NCI-H2029 (cell line): ENCODE measurements around the gene SACM1L.
"Not testable (repeated sequence)": the region's sequence is repeated elsewhere in the genome, so short reads cannot be mapped to it uniquely, and the experiment has no call there.

Source experiments
- DNase-seq: peaks from one replicate; lab custom pipeline; 2025; lab: John Stamatoyannopoulos, UW

Gene SACM1L

GRCh38 chr3:45667569-45667934 is 21.6 kb upstream of the SACM1L start:
- no peak for DNase-seq

- no peak for DNase-seq
These were observed 18.8 kb upstream of the SACM1L start for GRCh38 chr3:45670436-45670835.

- DNase-seq: no peak
These were observed 18.2 kb upstream of the SACM1L start for GRCh38 chr3:45670991-45671390.

- DNase-seq: no peak
These were observed 15.9 kb upstream of the SACM1L start for GRCh38 chr3:45673273-45673672.

- DNase-seq: no peak
These were observed 12.7 kb upstream of the SACM1L start for GRCh38 chr3:45676325-45677032.

GRCh38 chr3:45677033-45677446 is 12.2 kb upstream of the SACM1L start:
- no peak for DNase-seq

GRCh38 chr3:45677841-45678240 is 11.4 kb upstream of the SACM1L start:
- DNase-seq: no peak

- no peak for DNase-seq
These were observed 9.4 kb upstream of the SACM1L start for GRCh38 chr3:45679805-45680204.

- no peak for DNase-seq
These were observed 8.0 kb upstream of the SACM1L start for GRCh38 chr3:45681221-45681620.

- DNase-seq: no peak
These were observed 7.3 kb upstream of the SACM1L start for GRCh38 chr3:45681846-45682245.

GRCh38 chr3:45682311-45682710 is 6.9 kb upstream of the SACM1L start:
- DNase-seq: no peak

- DNase-seq: peak; percentile 9
These were observed 6.4 kb upstream of the SACM1L start for GRCh38 chr3:45682786-45683185.

GRCh38 chr3:45683417-45684326 is 5.5 kb upstream of the SACM1L start:
- DNase-seq: no peak

GRCh38 chr3:45684327-45684892 is 4.8 kb upstream of the SACM1L start:
- DNase-seq: no peak

- DNase-seq: not testable (repeated sequence)
These were observed 3.5 kb upstream of the SACM1L start for GRCh38 chr3:45685722-45686121.

GRCh38 chr3:45686850-45687249 is 2.3 kb upstream of the SACM1L start:
- DNase-seq: no peak

GRCh38 chr3:45687828-45688193 is 1.4 kb upstream of the SACM1L start:
- DNase-seq: no peak

- DNase-seq: peak; percentile 50
These were observed 858 bp upstream of the SACM1L start for GRCh38 chr3:45688194-45688881.

GRCh38 chr3:45689787-45690145 is 570 bp downstream of the SACM1L start:
- DNase-seq: no peak

- DNase-seq: peak; percentile 21
These were observed 1.3 kb downstream of the SACM1L start for GRCh38 chr3:45690336-45691035.

GRCh38 chr3:45691842-45692241 is 2.6 kb downstream of the SACM1L start:
- no peak for DNase-seq

GRCh38 chr3:45692866-45693265 is 3.7 kb downstream of the SACM1L start:
- no peak for DNase-seq
